K562 (cell line): ENCODE results near the gene FAM167B. TPM values are rescaled to one million over a fixed set of nuclear protein-coding genes. Genes with fewer than 3 reads are reported as not detected.

ENCODE experiments used
- ARHGAP35 ChIP-seq: fragments of 450-650 bp; IDR thresholded peaks from 2 replicates; pipeline ENCODE4 v1.6.1; 2018; ENCODE audit not compliant: partially characterized antibody
- ATF7 ChIP-seq: fragments of 450-650 bp; IDR thresholded peaks from 2 replicates; pipeline ENCODE4 v1.7.1; 2014; ENCODE audit warnings: mild to moderate bottlenecking, moderate library complexity
- CEBPG ChIP-seq, 3 experiments: fragments of 200-800 bp in 1 of 3; sonication (Bioruptor generic) in 1 of 3; sonication (generic) in 1 of 3; formaldehyde crosslinking in 1 of 3; IDR thresholded peaks in 2 of 3; conservative IDR thresholded peaks in 1 of 3; 2 replicates each; pipeline versions ENCODE4 v1.6.1 to v1.8.0; 2016 to 2022; ENCODE audit warnings: missing compliant biosample characterization in 2 of 3, missing genetic modification characterization in 2 of 3, mild to moderate bottlenecking in 1 of 3, missing genetic modification reagents in 1 of 3
- CREB5 ChIP-seq: fragments of 250-450 bp; sonication (Bioruptor Pico); IDR thresholded peaks from 2 replicates; pipeline ENCODE4 v1.5.0; 2020; ENCODE audit warnings: mild to moderate bottlenecking
- DNMT1 ChIP-seq: fragments of 450-650 bp; IDR thresholded peaks from 2 replicates; pipeline ENCODE4 v1.6.1; 2016; ENCODE audit warnings: antibody characterized with exemption, mild to moderate bottlenecking
- GTF2F1 ChIP-seq: IDR thresholded peaks from 2 replicates; pipeline ENCODE4 v1.6.1; 2011; ENCODE audit warnings: low read depth, low read length, improper control_type of control experiment
- HDAC6 ChIP-seq: IDR thresholded peaks from 2 replicates; pipeline ENCODE4 v1.6.1; 2012; ENCODE audit warnings: low read depth, mild to moderate bottlenecking, control low read depth, inconsistent platforms, low read length, moderate library complexity
- HIVEP1 ChIP-seq: fragments of 250-450 bp; sonication (Bioruptor Pico); IDR thresholded peaks from 2 replicates; pipeline ENCODE4 v1.4.0; 2020; ENCODE audit warnings: mild to moderate bottlenecking
- MLLT1 ChIP-seq, 2 experiments: fragments of 450-650 bp; IDR thresholded peaks; 2 replicates each; pipeline ENCODE4 v1.6.1; 2016
- NCOA2 ChIP-seq, 2 experiments: fragments of 450-650 bp; IDR thresholded peaks; 2 replicates each; pipeline ENCODE4 v1.6.1; 2018; ENCODE audit warnings: mild to moderate bottlenecking in 2 of 2, moderate library complexity in 1 of 2; ENCODE audit not compliant: partially characterized antibody in 2 of 2
- RAD51 ChIP-seq: fragments of 450-650 bp; IDR thresholded peaks from 2 replicates; pipeline ENCODE4 v1.7.1; 2016; ENCODE audit warnings: low read depth, mild to moderate bottlenecking, borderline replicate concordance
- SFPQ ChIP-seq: fragments of 200-400 bp; formaldehyde crosslinking; IDR thresholded peaks from 2 replicates; pipeline ENCODE4 v1.6.1; 2017; ENCODE audit warnings: mild to moderate bottlenecking, low read depth, low read length, moderate library complexity
- SMAD1 ChIP-seq: fragments of 150-350 bp; IDR thresholded peaks from 2 replicates; pipeline ENCODE4 v1.6.1; 2014; ENCODE audit warnings: low read length, low read depth; ENCODE audit not compliant: partially characterized antibody
- SMARCB1 ChIP-seq: IDR thresholded peaks from 2 replicates; pipeline ENCODE4 v1.6.1; 2011; ENCODE audit warnings: improper control_type of control experiment, low read depth; ENCODE audit not compliant: insufficient read length
- ZNF212 ChIP-seq: fragments of 450-650 bp; formaldehyde crosslinking; IDR thresholded peaks from 2 replicates; pipeline ENCODE4 v1.4.0; 2020; ENCODE audit warnings: mild to moderate bottlenecking
- ZNF347 ChIP-seq: fragments of 450-650 bp; formaldehyde crosslinking; IDR thresholded peaks from 2 replicates; pipeline ENCODE4 v1.4.0; 2020; ENCODE audit warnings: low read depth, mild to moderate bottlenecking, moderate library complexity
- ZNF518B ChIP-seq: fragments of 250-450 bp; sonication (Bioruptor Pico); IDR thresholded peaks from 2 replicates; pipeline ENCODE4 v1.5.0; 2021; ENCODE audit warnings: mild to moderate bottlenecking, moderate library complexity
- ZNF551 ChIP-seq: fragments of 250-450 bp; sonication (Bioruptor Pico); IDR thresholded peaks from 2 replicates; pipeline ENCODE4 v1.5.0; 2021; ENCODE audit warnings: mild to moderate bottlenecking, moderate library complexity
- polyA plus RNA-seq, 8 experiments: library from polyadenylated mRNA; depleted of rRNA in 4 of 8; stranded (reverse) in 5 of 8; unstranded in 3 of 8; fragments of >200 nt; fragmentation: Nextera tagmentation in 2 of 8; fragmentation: Illumina TruSeq in 1 of 8; extraction: Ambion mirVana in 2 of 8; extraction: Trizol in 1 of 8; gene quantifications; 2 replicates each; pipeline versions ENCODE4 v1.2.1 to v1.2.3, GENCODE V29; 2011 to 2014; ENCODE audit warnings: inconsistent platforms in 1 of 8, missing spikeins in 1 of 8
- total RNA-seq, 7 experiments: library from RNA; depleted of rRNA in 6 of 7; stranded (reverse); fragments of >200 nt in 6 of 7; fragmentation: Illumina TruSeq in 2 of 7; extraction: Trizol in 2 of 7; gene quantifications; 2 replicates each; pipeline versions ENCODE4 v1.2.1 to v1.2.3, GENCODE V29; 2011 to 2021; ENCODE audit warnings: low replicate concordance in 1 of 7

The FAM167B gene
- total and polyA plus RNA-seq, 9 of the 15 experiments (the other 6 are each of a cell fraction or from before 2014, with no cell fraction given) = not detected

- 0 out of 2 replicates have a peak, but pooled peaks have one; percentile 75 for TF ChIP-seq HDAC6
- TF ChIP-seq MLLT1 (IDR thresholded peaks at IDR 0.05) = peak in 1 of 2 experiments; percentile 51; a peak in 2 of 4 replicates
- TF ChIP-seq ATF7 = peak; percentile 90
- TF ChIP-seq CREB5 (CRISPR knock-in tag) = no peak
- TF ChIP-seq CEBPG (CRISPR knock-in tag; IDR thresholded peaks at IDR 0.05) = 0 out of 2 replicates have a peak, but pooled peaks have one; percentile 44
- no peak for TF ChIP-seq CEBPG (tag; conservative IDR thresholded peaks at IDR 0.05 in 1 of 2, IDR thresholded peaks at IDR 0.05 in 1 of 2)
- no peak for TF ChIP-seq ZNF518B (CRISPR knock-in tag)
- no peak for TF ChIP-seq SFPQ
- peak; percentile 89 for TF ChIP-seq SMARCB1
- no peak for TF ChIP-seq ZNF347 (CRISPR knock-in tag)
- TF ChIP-seq SMAD1 = no peak
- no peak for TF ChIP-seq HIVEP1 (CRISPR knock-in tag)
- no peak for TF ChIP-seq ARHGAP35
- no peak for TF ChIP-seq DNMT1
- TF ChIP-seq ZNF212 (CRISPR knock-in tag) = no peak
- TF ChIP-seq GTF2F1 = no peak
- no peak for TF ChIP-seq RAD51
- no peak for TF ChIP-seq ZNF551 (CRISPR knock-in tag)
- TF ChIP-seq NCOA2 (IDR thresholded peaks at IDR 0.05; ENCODE audit: partially characterized antibody in 2 of 2) = no peak
Measured at GRCh38 chr1:32205401-32206370, 41.3 kb upstream of the FAM167B start, which contains the start of gene IQCC (continued).
